CD1c-positive myeloid dendritic cell (primary cell): ENCODE data around the gene MRPS17.

ENCODE experiments used
- DNase-seq: peaks from one replicate; pipeline ENCODE4 v3.0.0-alpha.2; 2016; ENCODE audit errors: extremely low spot score

The MRPS17 gene

DNA sequence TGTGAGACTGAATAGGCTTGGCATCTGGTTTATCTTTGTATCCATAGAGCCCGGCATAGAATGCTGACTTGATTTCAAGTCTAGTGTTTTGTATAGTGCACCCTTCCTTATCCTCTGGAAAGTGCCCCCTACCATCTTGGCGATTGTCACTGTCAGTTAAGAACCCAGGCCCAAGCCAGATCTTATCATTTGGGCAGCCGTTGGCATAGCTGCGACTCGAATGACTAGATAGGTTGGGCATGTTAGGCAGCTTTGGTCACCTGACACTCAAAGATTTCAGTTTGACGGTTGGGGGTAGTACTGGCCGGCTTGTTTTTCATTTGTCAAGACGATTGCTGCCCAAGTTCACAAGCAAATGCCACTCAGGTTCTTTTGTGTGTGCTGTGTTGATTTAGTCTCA, 19.3 kb downstream of the MRPS17 start:
- no peak for DNase-seq

GRCh38 chr7:55973747-55974250, 22.1 kb downstream of the MRPS17 start:
- no peak for DNase-seq

- no peak for DNase-seq
Observed at GRCh38 chr7:55975988-55976633, 24.4 kb downstream of the MRPS17 start.

DNA sequence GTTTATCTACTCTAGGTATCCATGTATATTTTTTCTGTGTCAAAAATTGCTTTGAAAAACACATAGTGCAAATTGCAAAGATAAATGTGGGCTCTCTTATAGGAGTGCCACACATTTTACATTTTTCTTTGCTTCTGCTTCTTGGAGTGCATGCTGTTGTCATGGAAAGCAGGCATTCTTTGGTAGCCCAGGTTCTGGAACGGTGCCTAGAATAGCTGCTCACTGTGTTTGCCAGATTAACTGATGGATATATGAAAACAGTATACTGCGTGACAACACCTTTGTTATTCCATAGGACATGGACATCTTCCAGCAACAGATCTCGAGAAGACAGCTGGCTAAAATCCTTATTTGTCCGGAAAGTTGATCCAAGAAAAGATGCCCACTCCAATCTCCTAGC, 26.2 kb downstream of the MRPS17 start:
- DNase-seq: no peak

GRCh38 chr7:55980266-55980665, 28.6 kb downstream of the MRPS17 start:
- DNase-seq: no peak

DNA sequence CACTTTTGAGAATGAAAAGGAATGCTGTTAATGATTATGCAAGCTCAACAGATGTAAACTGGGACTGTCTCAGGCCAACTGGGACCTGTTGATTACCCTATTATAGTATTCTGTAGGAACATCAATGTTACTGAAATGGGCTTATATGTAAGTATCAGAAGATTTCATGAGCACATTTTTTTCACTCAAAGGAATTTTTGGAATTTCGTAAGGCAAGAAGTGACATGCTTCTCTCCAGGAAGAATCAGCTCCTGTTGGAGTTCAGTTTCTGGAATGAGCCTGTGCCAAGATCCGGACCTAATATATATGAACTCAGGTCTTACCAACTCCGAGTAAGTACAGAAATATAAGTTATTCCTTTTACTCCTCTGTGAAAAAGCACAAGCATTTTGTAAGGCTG, 31.9 kb downstream of the MRPS17 start:
- DNase-seq: no peak

DNA sequence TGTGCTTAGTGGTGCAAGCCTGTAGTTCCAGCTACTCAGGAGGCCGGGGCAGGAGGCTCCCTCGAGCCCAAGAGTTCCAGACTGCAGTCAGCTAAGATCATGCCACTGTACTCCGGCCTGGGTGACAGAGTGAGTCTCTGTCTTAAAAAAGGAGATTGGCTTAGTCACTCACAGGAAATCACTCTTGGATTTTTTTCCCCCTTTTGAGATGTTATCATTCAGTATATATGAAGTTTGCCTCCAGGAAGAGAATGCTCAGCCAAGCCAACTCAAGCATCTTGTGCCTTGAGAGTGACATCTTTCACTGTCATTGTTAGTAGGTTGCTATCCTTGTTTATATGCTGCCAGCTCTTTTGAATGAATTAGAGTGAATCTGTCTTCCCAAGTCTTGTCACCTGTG, 40.7 kb downstream of the MRPS17 start:
- DNase-seq: no peak

- no peak for DNase-seq
Observed at GRCh38 chr7:55996856-55997500, 45.3 kb downstream of the MRPS17 start.

GRCh38 chr7:56003749-56004148, 52.1 kb downstream of the MRPS17 start:
- DNase-seq: no peak
